ENCODE measurements around the gene DNASE1.

Gene DNASE1

DNA sequence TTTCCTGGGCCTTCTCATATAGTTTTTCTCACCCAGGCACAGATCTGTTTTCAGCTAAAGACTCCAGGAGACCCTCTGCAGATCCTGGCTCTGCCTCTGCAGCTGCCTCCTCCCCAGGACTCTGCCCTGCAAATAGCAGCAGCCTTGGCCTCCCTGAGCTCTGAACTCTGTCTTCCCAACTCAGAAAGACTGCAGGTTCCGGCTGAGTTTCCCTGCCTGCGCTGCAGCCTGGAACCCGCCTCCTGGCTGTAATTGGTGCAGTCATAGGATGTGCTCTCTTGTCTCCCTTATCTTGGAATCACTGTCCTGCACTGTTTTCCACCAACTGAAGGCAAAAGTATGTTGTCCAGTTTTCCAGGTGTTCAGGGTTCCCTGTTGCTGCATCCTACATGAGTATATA, 14.3 kb upstream of the DNASE1 start:
- H3K27ac ChIP-seq: no peak overlapping the region
- no peaks in the 10 kb centered on the region for H3K27me3 ChIP-seq (ENCODE audit: insufficient read depth, low read depth, severe bottlenecking)
- H3K4me3 ChIP-seq (ENCODE audit: low read depth, low read length): no peak overlapping the region
- no peaks in the 10 kb centered on the region for H3K9me3 ChIP-seq (ENCODE audit: severe bottlenecking)
- H3K36me3 ChIP-seq: no peaks in the 10 kb centered on the region
- TF ChIP-seq, protein P1, sequence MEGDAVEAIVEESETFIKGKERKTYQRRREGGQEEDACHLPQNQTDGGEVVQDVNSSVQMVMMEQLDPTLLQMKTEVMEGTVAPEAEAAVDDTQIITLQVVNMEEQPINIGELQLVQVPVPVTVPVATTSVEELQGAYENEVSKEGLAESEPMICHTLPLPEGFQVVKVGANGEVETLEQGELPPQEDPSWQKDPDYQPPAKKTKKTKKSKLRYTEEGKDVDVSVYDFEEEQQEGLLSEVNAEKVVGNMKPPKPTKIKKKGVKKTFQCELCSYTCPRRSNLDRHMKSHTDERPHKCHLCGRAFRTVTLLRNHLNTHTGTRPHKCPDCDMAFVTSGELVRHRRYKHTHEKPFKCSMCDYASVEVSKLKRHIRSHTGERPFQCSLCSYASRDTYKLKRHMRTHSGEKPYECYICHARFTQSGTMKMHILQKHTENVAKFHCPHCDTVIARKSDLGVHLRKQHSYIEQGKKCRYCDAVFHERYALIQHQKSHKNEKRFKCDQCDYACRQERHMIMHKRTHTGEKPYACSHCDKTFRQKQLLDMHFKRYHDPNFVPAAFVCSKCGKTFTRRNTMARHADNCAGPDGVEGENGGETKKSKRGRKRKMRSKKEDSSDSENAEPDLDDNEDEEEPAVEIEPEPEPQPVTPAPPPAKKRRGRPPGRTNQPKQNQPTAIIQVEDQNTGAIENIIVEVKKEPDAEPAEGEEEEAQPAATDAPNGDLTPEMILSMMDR (IDR thresholded peaks at IDR 0.05; ENCODE audit: low read depth, low read length): no peak
- no peak for DNase-seq

DNA sequence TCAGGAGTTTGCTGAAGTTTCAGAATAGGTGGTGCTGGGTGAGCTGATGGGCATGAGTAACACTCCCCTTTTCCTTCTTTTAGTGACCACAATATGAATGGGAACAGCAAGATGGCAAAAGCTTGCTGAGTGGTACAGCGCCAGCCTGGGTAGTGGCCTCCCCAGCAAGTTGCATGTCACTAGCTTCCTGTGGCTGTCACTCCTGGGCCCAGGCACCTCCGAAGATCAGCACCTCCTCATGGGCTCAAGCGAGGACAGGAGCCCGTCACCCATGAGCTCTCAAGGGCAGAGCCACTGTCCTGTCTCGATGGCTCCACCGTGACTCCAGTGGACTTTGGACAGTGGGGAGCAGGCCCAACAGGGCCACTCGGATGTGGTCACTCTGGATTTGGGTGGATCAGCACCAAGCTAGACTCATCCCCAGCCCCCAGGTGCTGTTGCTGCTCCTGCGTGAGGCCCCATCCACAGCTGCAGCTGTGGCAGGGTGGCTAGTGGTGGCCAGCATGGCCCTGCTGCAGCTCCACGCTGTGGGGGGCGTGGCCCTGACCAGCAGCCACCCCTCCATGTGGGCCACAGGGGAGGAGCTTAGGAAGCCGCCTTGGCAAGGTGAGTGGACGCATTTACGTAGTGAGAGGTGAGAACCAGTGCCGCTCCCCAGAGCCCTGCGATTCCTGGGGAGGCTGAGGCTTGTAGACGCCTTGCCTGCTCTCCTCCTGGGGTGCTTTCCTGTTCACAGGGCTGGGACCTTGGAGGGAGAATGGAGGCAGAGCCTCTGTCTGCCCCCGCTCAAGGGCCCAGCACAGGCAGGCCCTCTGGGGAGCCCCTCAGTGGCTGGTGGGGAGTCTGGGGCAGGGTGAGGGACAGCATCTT, 13.6 kb upstream of the DNASE1 start:
- no peak overlapping the region for H3K27ac ChIP-seq
- H3K9me3 ChIP-seq (ENCODE audit: severe bottlenecking): no peaks in the 10 kb centered on the region
- no peaks in the 10 kb centered on the region for H3K27me3 ChIP-seq (ENCODE audit: insufficient read depth, low read depth, severe bottlenecking)
- no peaks in the 10 kb centered on the region for H3K36me3 ChIP-seq
- no peak for DNase-seq
- TF ChIP-seq, protein P1 (IDR thresholded peaks at IDR 0.05; ENCODE audit: low read depth, low read length): no peak
- no peak overlapping the region for H3K4me3 ChIP-seq (ENCODE audit: low read depth, low read length)

DNA sequence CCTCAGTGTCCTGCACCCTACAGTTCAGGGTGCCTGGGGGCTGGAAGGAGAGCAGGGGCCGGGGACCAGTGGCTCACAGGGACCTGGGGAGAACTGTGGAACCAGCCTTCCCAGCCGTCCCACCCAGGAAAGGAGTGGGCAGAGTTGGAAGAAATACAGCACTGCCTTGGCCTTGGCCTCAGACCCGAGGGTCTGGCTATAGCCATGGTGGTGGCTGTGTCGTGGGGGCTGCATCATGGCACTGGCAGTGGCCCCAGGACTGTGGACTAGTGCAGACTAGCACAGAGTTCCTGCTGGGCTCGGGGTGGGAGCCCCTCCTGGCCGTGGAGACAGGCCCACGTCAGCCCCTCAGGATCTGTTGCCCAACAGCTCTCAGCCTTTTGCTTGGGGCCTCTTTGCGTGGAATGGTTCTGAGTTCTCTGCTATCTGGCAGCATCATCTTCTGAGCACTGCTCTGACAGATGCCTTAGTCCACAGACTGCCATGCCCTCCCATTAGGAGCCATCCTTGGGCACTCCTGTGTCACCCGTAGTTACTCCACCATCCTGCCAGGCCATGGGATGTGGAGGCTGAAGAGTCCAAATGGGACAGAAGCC, 12.6 kb upstream of the DNASE1 start:
- no peak overlapping the region for H3K4me3 ChIP-seq (ENCODE audit: low read depth, low read length)
- no peak overlapping the region for H3K27ac ChIP-seq
- no peaks in the 10 kb centered on the region for H3K27me3 ChIP-seq (ENCODE audit: insufficient read depth, low read depth, severe bottlenecking)
- H3K9me3 ChIP-seq (ENCODE audit: severe bottlenecking): no peaks in the 10 kb centered on the region
- TF ChIP-seq, protein P1 (IDR thresholded peaks at IDR 0.05; ENCODE audit: low read depth, low read length): no peak
- no peaks in the 10 kb centered on the region for H3K36me3 ChIP-seq
- DNase-seq: no peak

DNA sequence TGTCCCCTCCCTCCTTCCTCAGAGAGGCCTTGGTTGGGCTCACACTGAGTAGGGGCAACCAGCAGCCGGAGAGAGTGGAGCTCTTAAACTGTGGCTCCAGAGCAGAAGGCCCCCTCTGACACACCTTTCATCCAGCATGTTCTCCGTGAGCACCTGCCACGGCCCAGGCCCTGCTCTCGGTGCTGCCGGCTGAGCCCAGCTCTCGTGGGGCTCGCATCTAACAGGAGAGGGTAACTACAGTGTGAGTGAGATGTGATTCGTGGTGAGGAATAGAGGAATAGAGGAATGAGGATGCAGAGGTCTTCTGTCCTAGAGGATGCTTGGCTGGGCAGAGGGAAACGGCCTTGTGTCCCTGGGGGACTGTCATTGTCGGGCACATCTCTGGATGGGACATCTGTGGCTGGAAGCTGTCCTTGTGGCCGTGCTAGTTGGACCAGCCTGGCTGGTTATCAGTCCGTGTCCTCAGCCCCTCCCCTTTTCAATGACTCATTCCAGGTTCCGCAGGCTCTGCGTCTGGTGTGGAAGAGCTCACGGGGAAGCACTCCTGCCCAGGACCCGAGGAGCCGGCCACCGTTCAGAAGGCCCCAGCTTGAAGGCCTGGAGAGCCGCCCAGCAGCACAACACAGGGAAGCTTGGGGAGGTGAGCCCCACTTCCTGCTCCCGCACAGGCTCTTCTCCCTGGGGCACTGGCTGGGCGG, 11.9 kb upstream of the DNASE1 start:
- Histone ChIP-seq H3K36me3 (no peaks in the 10 kb centered on the region), H3K27me3 (ENCODE audit: insufficient read depth, low read depth, severe bottlenecking) (no peaks in the 10 kb centered on the region), H3K4me3 (ENCODE audit: low read depth, low read length) (no peak overlapping the region), H3K27ac (no peak overlapping the region), H3K9me3 (ENCODE audit: severe bottlenecking) (no peaks in the 10 kb centered on the region)
- TF ChIP-seq, protein P1 (IDR thresholded peaks at IDR 0.05; ENCODE audit: low read depth, low read length): no peak
- no peak for DNase-seq

DNA sequence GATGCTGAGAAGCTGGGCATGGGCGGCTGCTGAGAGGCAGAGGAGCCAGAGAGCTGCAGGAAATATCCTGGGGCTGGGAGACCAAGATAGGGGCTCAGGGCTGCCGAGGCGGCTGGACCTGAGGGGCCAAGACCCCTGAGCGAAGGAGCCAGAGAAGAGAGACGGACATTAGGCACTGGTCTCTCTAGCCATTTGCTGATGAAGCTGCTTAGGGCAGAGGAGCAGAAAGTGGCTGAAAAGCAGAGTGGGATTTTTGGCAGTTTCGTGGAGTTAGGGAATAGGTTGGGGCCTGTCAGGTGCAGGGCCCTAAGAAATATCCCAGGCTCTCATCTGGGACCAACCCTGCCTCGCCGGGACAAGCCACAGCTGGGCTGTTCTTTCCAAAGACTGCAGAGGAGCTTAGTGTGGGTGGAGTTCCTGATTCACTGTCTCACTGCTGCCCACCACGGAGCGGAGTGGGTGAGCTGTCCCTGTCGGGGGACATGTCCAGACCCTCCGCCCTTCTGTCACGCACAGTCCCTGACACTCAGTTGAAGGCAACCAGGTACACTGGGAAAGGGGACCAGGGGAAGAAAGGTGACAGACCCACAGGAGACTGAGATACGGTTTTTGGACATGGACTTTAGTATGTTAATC, 11.3 kb upstream of the DNASE1 start:
- no peaks in the 10 kb centered on the region for H3K9me3 ChIP-seq (ENCODE audit: severe bottlenecking)
- H3K4me3 ChIP-seq (ENCODE audit: low read depth, low read length): no peak overlapping the region
- H3K27me3 ChIP-seq (ENCODE audit: insufficient read depth, low read depth, severe bottlenecking): no peaks in the 10 kb centered on the region
- H3K36me3 ChIP-seq: no peaks in the 10 kb centered on the region
- TF ChIP-seq, protein P1 (IDR thresholded peaks at IDR 0.05; ENCODE audit: low read depth, low read length): no peak
- no peak for DNase-seq
- no peak overlapping the region for H3K27ac ChIP-seq

All from WERI-Rb-1 (cell line).